ENCODE data around the gene CD226.

Gene CD226

GRCh38 chr18:69948919-69949537 lies 1.4 kb upstream of the CD226 start:
- Histone ChIP-seq H3K9me3 (ENCODE audit: insufficient read depth, low read length) (peaks cover 6% of the 10 kb centered on the region; the same call in 1 of the 2 replicates), H3K4me1 (ENCODE audit: low read length) (peaks cover 37% of the 10 kb centered on the region), H3K27ac (ENCODE audit: low read length) (peak overlapping the region; percentile 77), H3K27me3 (ENCODE audit: low read depth, low read length) (no peaks in the 10 kb centered on the region), H3K9ac (ENCODE audit: low read length) (peak overlapping the region; percentile 68), H3K79me2 (ENCODE audit: low read length) (no peaks in the 10 kb centered on the region; the same call in 1 of the 2 replicates), H3K4me3 (ENCODE audit: low read length) (peak overlapping the region; percentile 63), H3K4me2 (ENCODE audit: low read length) (peak overlapping the region; percentile 92), H2AFZ (ENCODE audit: low read depth, low read length) (no peak overlapping the region; the same call in 1 of the 2 replicates), H4K20me1 (ENCODE audit: insufficient read depth, low read length) (no peaks in the 10 kb centered on the region), H3K36me3 (replicated peaks; ENCODE audit: low read depth, low read length) (peaks cover 65% of the 10 kb centered on the region)
- TF ChIP-seq CTCF (IDR thresholded peaks at IDR 0.05; ENCODE audit: low read depth, low read length) (no peak), EZH2phosphoT487 (IDR thresholded peaks at IDR 0.05; ENCODE audit: low read depth) (peak; percentile 67)

GRCh38 chr18:69948256-69948655 lies 583 bp upstream of the CD226 start:
- H3K4me1 ChIP-seq (ENCODE audit: low read length), result peaks cover 36% of the 10 kb centered on the region
- peak overlapping the region; percentile 92 for H3K4me2 ChIP-seq (ENCODE audit: low read length)
- peaks cover 69% of the 10 kb centered on the region for H3K36me3 ChIP-seq (replicated peaks; ENCODE audit: low read depth, low read length)
- TF ChIP-seq EZH2phosphoT487 (IDR thresholded peaks at IDR 0.05; ENCODE audit: low read depth), result no peak
- no peak for TF ChIP-seq CTCF (IDR thresholded peaks at IDR 0.05; ENCODE audit: low read depth, low read length)
- H3K4me3 ChIP-seq (ENCODE audit: low read length), result peak overlapping the region; percentile 63
- no peaks in the 10 kb centered on the region for H4K20me1 ChIP-seq (ENCODE audit: insufficient read depth, low read length)
- peak overlapping the region; percentile 42 for H3K9ac ChIP-seq (ENCODE audit: low read length)
- no peaks in the 10 kb centered on the region for H3K27me3 ChIP-seq (ENCODE audit: low read depth, low read length)
- peaks cover 9% of the 10 kb centered on the region; the same call in 1 of the 2 replicates for H3K9me3 ChIP-seq (ENCODE audit: insufficient read depth, low read length)
- H3K27ac ChIP-seq (ENCODE audit: low read length), result peak overlapping the region; percentile 77
- 0 out of 2 replicates have a peak overlapping the region, but pooled peaks have one; percentile 1 for H2AFZ ChIP-seq (ENCODE audit: low read depth, low read length)
- H3K79me2 ChIP-seq (ENCODE audit: low read length), result no peaks in the 10 kb centered on the region; the same call in 1 of the 2 replicates

GRCh38 chr18:69946608-69947155 lies 991 bp downstream of the CD226 start:
- Histone ChIP-seq H3K4me3 (ENCODE audit: low read length) (no peak overlapping the region), H3K4me1 (ENCODE audit: low read length) (peaks cover 36% of the 10 kb centered on the region), H3K36me3 (replicated peaks; ENCODE audit: low read depth, low read length) (peaks cover 70% of the 10 kb centered on the region), H3K9me3 (ENCODE audit: insufficient read depth, low read length) (peaks cover 21% of the 10 kb centered on the region), H3K4me2 (ENCODE audit: low read length) (no peak overlapping the region), H2AFZ (ENCODE audit: low read depth, low read length) (no peak overlapping the region), H3K27ac (ENCODE audit: low read length) (no peak overlapping the region), H4K20me1 (ENCODE audit: insufficient read depth, low read length) (no peaks in the 10 kb centered on the region), H3K9ac (ENCODE audit: low read length) (no peak overlapping the region), H3K27me3 (ENCODE audit: low read depth, low read length) (no peaks in the 10 kb centered on the region), H3K79me2 (ENCODE audit: low read length) (no peaks in the 10 kb centered on the region; the same call in 1 of the 2 replicates)
- TF ChIP-seq EZH2phosphoT487 (IDR thresholded peaks at IDR 0.05; ENCODE audit: low read depth), result no peak
- TF ChIP-seq CTCF (IDR thresholded peaks at IDR 0.05; ENCODE audit: low read depth, low read length), result no peak

- Histone ChIP-seq H3K4me3 (ENCODE audit: low read length) (no peak overlapping the region), H3K9ac (ENCODE audit: low read length) (no peak overlapping the region), H3K79me2 (ENCODE audit: low read length) (no peaks in the 10 kb centered on the region; the same call in 1 of the 2 replicates)
These were observed 2.2 kb downstream of the CD226 start for GRCh38 chr18:69945220-69946114.

More at GRCh38 chr18:69945220-69946114, 2.2 kb downstream of the CD226 start:
- no peak overlapping the region for H3K27ac ChIP-seq (ENCODE audit: low read length)
- H3K4me2 ChIP-seq (ENCODE audit: low read length), result no peak overlapping the region
- TF ChIP-seq EZH2phosphoT487 (IDR thresholded peaks at IDR 0.05; ENCODE audit: low read depth) (no peak), CTCF (IDR thresholded peaks at IDR 0.05; ENCODE audit: low read depth, low read length) (no peak)
- no peaks in the 10 kb centered on the region for H4K20me1 ChIP-seq (ENCODE audit: insufficient read depth, low read length)
- H3K4me1 ChIP-seq (ENCODE audit: low read length), result peaks cover 35% of the 10 kb centered on the region
- H2AFZ ChIP-seq (ENCODE audit: low read depth, low read length), result no peak overlapping the region
- peaks cover 33% of the 10 kb centered on the region for H3K9me3 ChIP-seq (ENCODE audit: insufficient read depth, low read length)
- H3K36me3 ChIP-seq (replicated peaks; ENCODE audit: low read depth, low read length), result peaks cover 75% of the 10 kb centered on the region
- H3K27me3 ChIP-seq (ENCODE audit: low read depth, low read length), result no peaks in the 10 kb centered on the region

Data from OCI-LY3 (cell line).